Activated T-cell treated with anti-CD3 and anti-CD28 coated beads, Interleukin-2, amount 50 U/mL, for 4 hours (primary cell): ENCODE data around the gene CARNS1. TPM values are rescaled to one million over a fixed set of nuclear protein-coding genes. Genes with fewer than 3 reads are reported as not detected.
A peak's percentile ranks its signal among the peaks of the same experiment; 100 is the strongest.

Experiments used
- ATAC-seq, 2 donors: fragments of 200-7000 bp; cut with Tn5 transposase; one replicate each; pipeline ENCODE4 v1.10.0; 2021
- DNase-seq: peaks from one replicate; pipeline ENCODE4 v3.0.0-alpha.2; 2020
- H3K27me3 Mint-ChIP-seq: one replicate; pipeline ENCODE4 v1.8.0; 2021; ENCODE audit warnings: low read depth, mixed read lengths
- H3K36me3 Mint-ChIP-seq: one replicate; pipeline ENCODE4 v1.8.0; 2022; ENCODE audit warnings: mixed read lengths; ENCODE audit not compliant: insufficient read depth
- H3K4me1 Mint-ChIP-seq: one replicate; pipeline ENCODE4 v1.8.0; 2021; ENCODE audit warnings: low read depth, mixed read lengths
- H3K4me3 Mint-ChIP-seq: one replicate; pipeline ENCODE4 v1.8.0; 2021; ENCODE audit warnings: mild to moderate bottlenecking, moderate library complexity, mixed read lengths
- H3K9me3 Mint-ChIP-seq: one replicate; pipeline ENCODE4 v1.8.0; 2021; ENCODE audit warnings: mixed read lengths
- total RNA-seq, 3 donors: library from RNA; stranded (reverse); gene quantifications; one replicate each; pipeline ENCODE4 v1.2.1, GENCODE V29; 2021

CARNS1 gene, protein sequence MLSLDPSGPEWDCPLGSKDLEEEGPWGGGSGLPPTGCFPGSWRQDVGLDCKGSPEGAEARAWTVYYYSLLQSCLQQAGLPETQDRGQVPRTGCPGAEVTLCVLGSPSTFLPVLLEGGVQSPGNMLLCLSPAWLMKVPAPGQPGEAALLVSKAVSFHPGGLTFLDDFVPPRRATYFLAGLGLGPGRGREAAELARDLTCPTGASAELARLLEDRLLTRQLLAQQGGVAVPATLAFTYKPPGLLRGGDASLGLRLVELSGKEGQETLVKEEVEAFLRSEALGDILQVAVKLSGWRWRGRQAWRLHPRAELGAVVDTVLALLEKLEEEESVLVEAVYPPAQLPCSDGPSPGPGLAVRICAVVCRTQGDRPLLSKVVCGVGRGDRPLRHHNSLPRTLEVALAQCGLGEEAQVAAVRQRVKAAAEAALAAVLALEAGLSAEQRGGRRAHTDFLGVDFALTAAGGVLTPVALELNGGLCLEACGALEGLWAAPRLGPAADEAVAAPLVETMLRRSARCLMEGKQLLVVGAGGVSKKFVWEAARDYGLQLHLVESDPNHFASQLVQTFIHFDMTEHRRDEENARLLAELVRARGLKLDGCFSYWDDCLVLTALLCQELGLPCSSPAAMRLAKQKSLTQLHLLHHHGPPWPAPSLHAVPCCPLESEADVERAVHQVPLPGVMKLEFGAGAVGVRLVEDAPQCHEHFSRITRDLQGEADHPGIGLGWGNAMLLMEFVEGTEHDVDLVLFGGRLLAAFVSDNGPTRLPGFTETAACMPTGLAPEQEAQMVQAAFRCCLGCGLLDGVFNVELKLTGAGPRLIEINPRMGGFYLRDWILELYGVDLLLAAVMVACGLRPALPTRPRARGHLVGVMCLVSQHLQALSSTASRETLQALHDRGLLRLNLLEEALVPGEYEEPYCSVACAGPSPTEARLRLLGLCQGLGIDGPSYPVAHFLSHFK
- total RNA-seq: 1 to 10 TPM; 1.4 to 2.2 (median 1.5) TPM

DNA sequence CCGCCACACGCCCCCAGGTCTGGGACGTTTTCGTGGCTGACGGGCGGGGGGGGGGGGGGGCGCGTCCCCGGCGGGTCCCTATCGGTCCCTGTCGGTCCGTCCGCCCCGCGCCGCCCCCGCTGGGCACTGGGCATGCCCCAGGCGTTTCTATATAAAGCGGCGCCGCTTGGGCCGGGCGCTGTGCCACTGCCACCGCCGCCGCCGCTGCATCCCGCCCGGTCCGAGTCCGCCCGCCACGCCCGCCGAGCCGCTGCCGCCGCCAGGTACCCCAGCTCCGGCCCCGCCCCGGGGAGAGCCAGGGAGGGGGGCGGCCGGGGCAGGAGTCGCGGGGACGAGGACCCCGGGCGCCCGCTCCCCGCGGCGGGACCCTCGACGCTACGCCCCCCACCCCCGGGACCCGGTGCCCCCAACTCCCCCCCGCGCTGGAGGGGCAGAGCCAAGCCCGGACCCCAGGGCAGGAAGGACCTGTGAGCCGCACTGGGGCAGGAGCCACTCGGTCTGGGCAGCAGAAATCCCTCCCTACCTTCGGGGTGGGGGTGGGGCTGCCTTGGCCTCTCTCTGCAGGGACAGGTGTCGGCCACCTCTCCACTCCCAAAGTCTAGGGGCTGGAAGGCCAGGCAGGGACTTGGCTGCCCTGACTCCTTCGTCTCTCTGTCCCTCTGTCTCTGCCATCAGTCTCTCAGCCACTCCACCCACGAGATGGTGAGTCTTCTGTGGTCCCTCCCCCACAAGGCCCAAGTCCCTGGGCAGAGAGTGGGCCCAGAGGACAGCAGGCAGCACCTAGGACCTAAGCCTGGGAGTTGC lies at the start of gene CARNS1:
TSS of gene CARNS1 (plus strand) at position 178 of the 804 bp plus-strand sequence. CDS start at position 700, 522 bp downstream.
- Mint-ChIP-seq H3K9me3 (no peaks in the 10 kb centered on the region), H3K4me1 (peaks cover 75% of the 10 kb centered on the region), H3K36me3 (no peaks in the 10 kb centered on the region), H3K4me3 (peak within 1 kb of the TSS; percentile 74), H3K27me3 (no peaks in the 10 kb centered on the region)
- DNase-seq (no peak), ATAC-seq (no peak)

DNA sequence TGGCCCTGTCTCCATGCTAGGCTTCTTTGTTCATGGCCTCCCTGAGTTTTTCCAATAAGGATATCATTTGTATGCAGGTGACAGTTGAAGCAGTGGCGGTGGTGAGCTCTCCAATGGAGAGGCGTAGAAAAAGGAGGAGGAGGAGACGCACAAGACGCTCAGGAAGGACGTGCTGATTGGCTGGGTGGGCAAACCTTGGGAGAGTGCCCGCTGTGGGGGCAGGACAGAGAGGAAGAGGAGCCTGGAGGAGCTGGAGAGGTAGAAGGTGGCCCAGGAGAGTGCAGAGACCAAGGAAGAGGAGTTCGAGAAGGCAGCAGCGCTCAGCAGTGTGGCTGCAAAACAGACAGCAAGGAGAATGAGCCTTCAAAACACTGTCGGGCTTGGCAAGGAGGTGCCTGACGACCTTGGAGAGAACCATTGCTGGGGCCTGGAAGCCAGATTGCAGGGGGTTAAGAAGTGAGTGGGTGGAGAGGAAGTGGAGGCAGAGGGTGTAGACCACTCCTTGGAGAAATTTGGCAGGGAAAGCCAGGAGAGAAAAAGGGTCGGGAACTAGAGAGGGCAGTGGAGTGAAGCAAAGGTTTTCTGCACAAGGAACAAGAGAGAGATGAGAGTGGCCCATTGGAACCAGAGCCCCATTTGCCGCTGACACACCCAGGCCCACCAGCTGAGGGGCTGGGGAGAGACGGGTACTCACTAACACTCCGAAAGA lies 49.6 kb upstream of the CARNS1 start:
- ATAC-seq: no peak
- no peak for DNase-seq
- Mint-ChIP-seq H3K27me3 (no peaks in the 10 kb centered on the region), H3K4me3 (no peak overlapping the region), H3K9me3 (no peaks in the 10 kb centered on the region), H3K4me1 (peaks cover 65% of the 10 kb centered on the region), H3K36me3 (peaks cover 6% of the 10 kb centered on the region)

DNA sequence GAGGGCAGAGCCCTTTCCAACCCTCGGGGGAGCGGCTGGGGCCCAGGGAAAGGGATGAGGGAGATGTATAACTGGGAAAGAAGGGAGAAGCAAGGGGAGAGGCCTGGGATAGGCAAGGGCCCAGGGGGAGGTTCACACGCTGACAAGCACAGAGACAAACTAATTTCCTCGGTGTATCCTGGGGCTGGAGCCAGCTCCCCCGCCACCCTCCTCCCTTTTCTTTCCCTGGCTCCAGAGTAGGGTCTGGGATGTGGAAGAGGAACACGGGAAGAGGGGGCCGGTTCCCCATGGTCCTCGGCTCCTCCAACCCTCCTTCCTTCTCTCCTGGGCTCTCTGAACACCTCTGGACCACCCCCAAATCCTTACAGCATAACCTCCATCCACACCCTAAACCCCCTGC lies 48.9 kb upstream of the CARNS1 start:
- no peaks in the 10 kb centered on the region for H3K9me3 Mint-ChIP-seq
- DNase-seq: no peak
- no peak for ATAC-seq
- peaks cover 6% of the 10 kb centered on the region for H3K36me3 Mint-ChIP-seq
- H3K4me3 Mint-ChIP-seq: no peak overlapping the region
- peaks cover 71% of the 10 kb centered on the region for H3K4me1 Mint-ChIP-seq
- peaks cover 4% of the 10 kb centered on the region for H3K27me3 Mint-ChIP-seq

DNA sequence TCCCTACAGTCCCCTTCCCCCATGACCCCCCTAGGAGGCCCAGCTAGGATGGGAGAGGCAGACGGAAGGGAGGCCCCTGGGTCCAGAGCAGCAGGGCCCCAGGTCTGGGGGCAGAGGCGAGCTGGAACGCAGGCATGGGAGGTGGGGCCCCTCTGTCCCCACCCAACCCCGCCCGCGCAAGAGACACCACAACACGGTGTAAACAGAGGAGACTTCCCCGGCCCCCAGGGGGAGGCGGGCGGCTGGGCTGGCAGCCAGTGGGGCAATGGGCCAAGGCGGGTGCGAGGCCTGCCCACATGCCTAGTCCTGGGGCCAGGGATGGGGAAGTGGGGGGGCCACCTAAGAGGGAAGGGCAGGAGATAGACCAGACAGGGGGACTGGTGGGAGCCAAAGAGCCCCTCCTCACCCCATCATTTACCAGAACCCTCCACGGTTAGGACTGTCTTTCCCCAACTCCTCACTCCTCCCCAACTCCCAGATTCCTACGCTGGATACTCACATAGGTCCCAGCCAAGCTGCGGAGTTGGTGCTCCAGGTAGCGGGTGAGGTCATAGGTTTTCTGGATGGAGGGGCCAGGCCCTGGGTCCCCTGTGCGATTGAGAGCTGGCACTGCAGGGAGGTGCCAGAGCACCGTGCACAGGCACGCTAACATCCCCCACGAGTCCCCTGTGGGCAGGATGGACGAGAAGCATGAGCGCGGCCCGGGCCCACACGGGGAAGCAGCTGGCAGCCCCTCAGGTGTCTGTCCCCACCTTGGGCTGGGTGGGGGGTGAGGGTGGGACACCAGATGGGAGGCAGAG lies 48.3 kb upstream of the CARNS1 start:
- H3K4me1 Mint-ChIP-seq: peaks cover 75% of the 10 kb centered on the region

DNA sequence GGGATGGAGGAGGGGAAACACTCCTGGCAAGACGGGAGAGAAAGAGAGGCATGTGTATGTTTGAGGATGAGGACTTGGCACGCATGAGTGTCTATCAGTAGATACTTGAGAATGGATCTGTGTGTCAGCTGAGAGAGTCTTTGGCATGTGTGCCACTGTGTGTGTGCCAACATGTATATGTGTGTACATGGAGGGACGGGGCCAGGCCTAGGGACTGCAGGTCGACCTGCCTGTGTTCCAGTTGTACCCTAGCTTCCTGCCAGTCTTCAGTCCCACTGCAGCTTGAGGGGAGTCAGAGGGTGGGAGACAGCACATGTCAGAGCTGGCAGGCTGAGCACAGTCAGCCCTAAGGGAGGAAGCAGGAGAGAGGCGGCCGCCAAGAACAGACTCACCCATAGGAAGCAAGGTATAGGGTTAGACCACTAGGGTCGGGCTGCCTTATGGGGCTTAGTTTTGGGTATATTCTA lies 47.7 kb upstream of the CARNS1 start:
- Mint-ChIP-seq H3K9me3 (no peaks in the 10 kb centered on the region), H3K4me1 (peaks cover 74% of the 10 kb centered on the region)
- no peak for ATAC-seq

More for the DNA sequence above, 48.3 kb upstream of the CARNS1 start:
- Mint-ChIP-seq H3K27me3 (peaks cover 7% of the 10 kb centered on the region), H3K4me3 (no peak overlapping the region), H3K36me3 (peaks cover 6% of the 10 kb centered on the region), H3K9me3 (no peaks in the 10 kb centered on the region)
- no peak for DNase-seq
- no peak for ATAC-seq

DNA sequence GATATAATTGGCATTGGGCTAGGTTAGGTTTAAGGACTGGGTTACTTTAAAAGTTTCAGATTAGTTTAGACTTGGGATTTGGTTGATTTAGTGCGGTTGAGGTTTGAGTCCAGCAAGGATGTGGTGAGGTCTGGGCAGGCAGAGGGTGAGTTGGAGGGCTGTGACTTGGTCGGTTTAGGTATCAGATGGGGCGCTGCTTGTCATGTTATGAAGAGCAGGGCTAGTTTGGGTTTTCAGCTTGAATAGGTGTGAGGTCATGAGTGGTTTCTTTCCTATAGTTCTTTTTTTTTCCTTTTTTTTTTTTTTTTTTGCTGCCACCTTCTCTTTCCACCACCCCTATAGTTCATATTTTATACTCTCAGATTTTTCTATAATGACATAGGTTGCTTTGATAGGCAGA lies 46.9 kb upstream of the CARNS1 start:
- peaks cover 6% of the 10 kb centered on the region for H3K36me3 Mint-ChIP-seq
- H3K27me3 Mint-ChIP-seq: peaks cover 7% of the 10 kb centered on the region
- DNase-seq: no peak
- peaks cover 70% of the 10 kb centered on the region for H3K4me1 Mint-ChIP-seq
- no peak overlapping the region for H3K4me3 Mint-ChIP-seq
- peak in 1 of 2 donors; percentile 48 for ATAC-seq
- H3K9me3 Mint-ChIP-seq: no peaks in the 10 kb centered on the region

More for the DNA sequence above, 47.7 kb upstream of the CARNS1 start:
- Mint-ChIP-seq H3K4me3 (no peak overlapping the region), H3K27me3 (peaks cover 7% of the 10 kb centered on the region), H3K36me3 (peaks cover 6% of the 10 kb centered on the region)
- no peak for DNase-seq

DNA sequence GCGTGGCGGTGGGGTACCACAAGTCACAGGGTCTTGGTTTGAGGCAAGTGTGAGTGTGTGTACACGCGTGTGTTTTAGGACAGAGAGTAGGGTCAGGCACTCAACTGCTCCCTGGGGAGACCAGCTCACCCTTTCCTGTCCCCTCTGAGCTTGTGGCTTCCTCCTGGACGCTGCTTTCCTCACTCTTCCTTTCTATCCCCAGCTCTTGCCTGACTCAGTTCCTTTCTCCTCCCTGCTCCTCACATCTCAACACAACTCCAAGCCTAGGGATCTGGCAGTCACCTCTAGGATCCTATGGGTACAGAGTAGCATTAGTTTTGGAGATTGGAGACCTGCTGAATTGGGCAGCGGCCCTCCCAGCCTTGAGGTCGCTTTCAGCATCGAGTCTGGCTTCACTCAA lies 46.2 kb upstream of the CARNS1 start:
- Mint-ChIP-seq H3K27me3 (peaks cover 7% of the 10 kb centered on the region), H3K4me3 (no peak overlapping the region), H3K4me1 (peaks cover 68% of the 10 kb centered on the region)

DNA sequence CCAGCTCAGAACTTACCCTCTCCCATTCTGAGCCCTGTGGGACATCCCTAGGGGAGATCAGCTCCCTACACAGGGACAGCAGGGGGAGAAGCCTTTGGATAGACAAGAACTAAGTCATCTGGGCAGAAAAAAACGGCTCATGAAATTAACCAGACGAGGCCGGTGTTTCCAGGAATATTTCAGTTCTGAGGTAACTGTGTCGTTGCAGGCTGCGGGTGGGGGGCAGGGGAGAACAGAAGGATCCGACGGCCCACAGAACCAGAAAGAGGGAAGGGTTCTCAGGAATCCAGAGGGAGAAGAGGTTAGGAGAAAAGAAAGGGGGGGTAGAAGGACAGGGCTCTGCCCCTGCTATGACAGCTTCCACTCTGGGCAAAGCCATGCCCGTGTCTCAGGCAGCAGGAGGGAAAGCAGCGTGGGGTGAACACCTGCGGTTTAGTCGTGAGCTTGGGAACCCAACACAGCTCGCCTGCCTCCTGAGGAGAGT lies 45.6 kb upstream of the CARNS1 start:
- H3K4me1 Mint-ChIP-seq: peaks cover 68% of the 10 kb centered on the region
- no peak for DNase-seq
- H3K27me3 Mint-ChIP-seq: peaks cover 10% of the 10 kb centered on the region
- H3K36me3 Mint-ChIP-seq: peaks cover 4% of the 10 kb centered on the region
- H3K4me3 Mint-ChIP-seq: no peak overlapping the region
- no peaks in the 10 kb centered on the region for H3K9me3 Mint-ChIP-seq
- ATAC-seq: no peak

More for the DNA sequence above, 46.2 kb upstream of the CARNS1 start:
- DNase-seq (no peak), ATAC-seq (no peak)
- H3K36me3 Mint-ChIP-seq: peaks cover 6% of the 10 kb centered on the region
- no peaks in the 10 kb centered on the region for H3K9me3 Mint-ChIP-seq

DNA sequence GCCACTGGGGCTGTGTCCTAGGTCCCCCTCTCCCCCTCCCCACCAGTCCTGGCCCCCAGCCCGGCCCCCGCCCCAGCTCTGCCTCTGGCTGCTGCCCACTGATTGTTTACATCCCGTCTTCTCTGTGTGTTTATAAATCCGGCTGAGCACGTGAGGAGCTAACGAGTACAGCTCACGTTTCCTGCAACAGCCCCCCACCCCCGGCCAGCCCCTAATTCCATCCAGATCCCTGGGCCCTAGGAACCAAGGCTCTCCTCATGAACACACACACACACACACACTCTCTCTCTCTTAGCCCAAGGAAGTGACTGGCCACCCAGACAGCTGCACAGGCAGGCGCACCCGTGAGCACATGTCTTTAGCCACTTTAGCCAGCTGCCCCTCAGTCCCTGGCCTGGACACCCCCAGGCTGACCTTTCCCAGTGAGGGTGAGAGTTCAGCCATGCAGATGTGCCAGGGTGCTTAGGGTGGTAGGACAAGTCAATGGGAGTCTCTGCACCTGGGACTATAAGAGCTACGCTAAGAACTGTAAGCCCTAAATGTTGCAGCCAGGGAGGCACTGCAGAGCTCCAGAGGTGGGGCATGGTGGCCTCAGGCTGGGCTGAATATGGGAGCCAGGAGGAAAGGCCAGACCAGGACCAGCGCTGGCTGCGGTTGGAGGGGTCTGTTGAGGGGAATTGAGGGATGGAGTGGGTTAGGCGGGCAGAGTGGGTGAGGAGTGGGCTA lies 45.0 kb upstream of the CARNS1 start:
- no peak for DNase-seq
- Mint-ChIP-seq H3K4me1 (peaks cover 64% of the 10 kb centered on the region), H3K27me3 (peaks cover 10% of the 10 kb centered on the region), H3K36me3 (peaks cover 2% of the 10 kb centered on the region), H3K9me3 (no peaks in the 10 kb centered on the region), H3K4me3 (no peak overlapping the region)
- no peak for ATAC-seq

DNA sequence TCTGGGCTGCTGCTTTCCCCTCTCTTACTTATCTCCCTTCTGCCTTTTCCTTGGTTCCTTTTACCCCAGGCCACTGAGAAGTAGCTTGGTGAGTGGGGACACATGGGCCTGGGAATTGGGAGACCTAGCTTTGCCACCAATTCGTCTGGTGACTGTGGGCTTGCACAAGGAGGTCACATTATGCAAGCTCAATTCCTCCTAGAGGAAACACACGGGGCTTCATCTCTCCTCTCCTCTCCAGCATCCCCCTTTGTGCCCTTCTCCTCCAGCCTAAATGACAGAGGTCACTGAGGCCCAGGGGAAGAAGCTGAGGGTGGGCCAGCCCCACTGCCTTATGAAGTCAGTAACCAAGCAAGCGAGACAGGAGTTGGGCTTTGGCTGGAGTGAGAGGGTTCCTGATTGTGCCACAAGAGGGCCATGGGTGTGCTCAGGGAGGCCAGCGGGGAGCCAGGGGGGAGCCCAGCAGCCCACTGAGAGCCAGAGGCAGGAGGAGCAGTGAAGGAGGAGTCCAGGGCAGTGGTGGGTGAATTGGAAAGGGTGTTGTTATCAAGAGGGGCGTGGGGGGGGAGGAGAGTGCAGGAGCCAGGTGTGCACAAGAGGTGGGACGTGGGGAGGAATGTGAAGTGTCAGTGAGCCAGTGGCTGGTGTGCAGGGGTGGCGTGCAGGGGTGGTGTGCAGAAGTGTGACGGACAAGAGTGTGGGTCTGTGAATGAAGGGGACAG lies 44.1 kb upstream of the CARNS1 start:
- DNase-seq: no peak
- Mint-ChIP-seq H3K36me3 (no peaks in the 10 kb centered on the region), H3K4me3 (peak overlapping the region; percentile 81), H3K27me3 (peaks cover 13% of the 10 kb centered on the region), H3K4me1 (peaks cover 56% of the 10 kb centered on the region), H3K9me3 (no peaks in the 10 kb centered on the region)
- ATAC-seq: no peak

DNA sequence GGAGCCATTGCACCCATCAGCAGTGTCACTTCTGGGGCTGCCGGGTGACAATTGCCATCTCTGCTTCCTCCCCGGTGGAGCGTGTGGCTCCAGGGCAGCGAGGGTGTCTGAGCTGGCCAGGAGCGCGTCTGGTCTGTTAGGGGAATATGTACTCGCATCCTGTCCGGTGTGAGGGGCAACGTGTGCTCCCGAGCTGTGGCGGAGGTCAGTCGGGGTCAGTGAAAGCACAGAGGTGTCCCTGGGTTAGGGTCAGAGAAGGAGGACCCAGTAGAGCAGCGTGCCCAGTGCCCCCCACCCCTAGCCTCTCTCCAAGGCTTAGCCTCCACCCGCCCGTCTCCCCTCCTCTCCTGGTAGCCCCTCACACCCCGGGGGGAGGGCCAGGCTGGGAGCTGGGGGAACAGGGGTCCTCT lies 43.6 kb upstream of the CARNS1 start:
- H3K36me3 Mint-ChIP-seq: no peaks in the 10 kb centered on the region
- ATAC-seq: no peak
- H3K4me3 Mint-ChIP-seq: peak overlapping the region; percentile 81
- no peak for DNase-seq
- peaks cover 13% of the 10 kb centered on the region for H3K27me3 Mint-ChIP-seq
- H3K9me3 Mint-ChIP-seq: no peaks in the 10 kb centered on the region
- H3K4me1 Mint-ChIP-seq: peaks cover 55% of the 10 kb centered on the region
